Purkinje cell (primary cell): ENCODE results near the gene FOXRED2. TPM values are rescaled to one million over a fixed set of nuclear protein-coding genes. Genes with fewer than 3 reads are reported as not detected.

Experiments used
- polyA plus RNA-seq: library from polyadenylated mRNA; unstranded; fragments of >200 nt; fragmentation: Nextera tagmentation; gene quantifications from 2 replicates; pipeline ENCODE4 v1.2.1, GENCODE V29; 2014

FOXRED2 gene
- 3.0 and 6.8 TPM in 2 replicates for polyA plus RNA-seq

GRCh38 chr22:36506637-36507517, at the start of gene FOXRED2:
Gene FOXRED2, minus strand, starts transcription at chr22:36507040. Its CDS starts 618 bp downstream, at chr22:36506422.

GRCh38 chr22:36528795-36529751, 22.2 kb upstream of the FOXRED2 start, which contains the start of gene EIF3D:
Gene EIF3D, minus strand, starts transcription at chr22:36529166. Its CDS starts 3,045 bp downstream, at chr22:36526121.

GRCh38 chr22:36481393-36482168, 25.3 kb downstream of the FOXRED2 start, which contains the start of gene TXN2:
Gene TXN2, minus strand, starts transcription at chr22:36481640. Its CDS starts 803 bp downstream, at chr22:36480837.

Other genes starting within 250 kb of the FOXRED2 start
- gene MYH9, start 119.1 kb downstream of the FOXRED2 start, polyA plus RNA-seq = 0.84 and 7.9 TPM in 2 replicates
- gene TXN2, start 25.4 kb downstream of the FOXRED2 start, polyA plus RNA-seq = 78.1 and 107 TPM in 2 replicates
- gene EIF3D, start 22.1 kb upstream of the FOXRED2 start, polyA plus RNA-seq = 58.2 and 60.9 TPM in 2 replicates
- 9.2 and 17.6 TPM in 2 replicates for gene CACNG2, start 196.7 kb upstream of the FOXRED2 start, polyA plus RNA-seq